Glomerular visceral epithelial cell (primary cell): ENCODE results near the gene NMU.
"Not testable (repeated sequence)": the region's sequence is repeated elsewhere in the genome, so short reads cannot be mapped to it uniquely, and the experiment has no call there.

ENCODE experiments used
- DNase-seq: peaks from one replicate; pipeline ENCODE4 v3.0.0-alpha.2; 2016; ENCODE audit errors: extremely low spot score

The NMU gene

DNA sequence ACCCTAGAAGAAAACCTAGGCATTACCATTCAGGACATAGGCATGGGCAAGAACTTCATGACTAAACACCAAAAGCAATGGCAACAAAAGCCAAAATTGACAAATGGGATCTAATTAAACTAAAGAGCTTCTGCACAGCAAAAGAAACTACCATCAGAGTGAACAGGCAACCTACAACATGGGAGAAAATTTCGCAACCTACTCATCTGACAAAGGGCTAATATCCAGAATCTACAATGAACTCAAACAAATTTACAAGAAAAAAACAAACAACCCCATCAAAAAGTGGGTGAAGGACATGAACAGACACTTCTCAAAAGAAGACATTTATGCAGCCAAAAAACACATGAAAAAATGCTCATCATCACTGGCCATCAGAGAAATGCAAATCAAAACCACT lies 12.0 kb downstream of the NMU start:
- not testable (repeated sequence) for DNase-seq

DNA sequence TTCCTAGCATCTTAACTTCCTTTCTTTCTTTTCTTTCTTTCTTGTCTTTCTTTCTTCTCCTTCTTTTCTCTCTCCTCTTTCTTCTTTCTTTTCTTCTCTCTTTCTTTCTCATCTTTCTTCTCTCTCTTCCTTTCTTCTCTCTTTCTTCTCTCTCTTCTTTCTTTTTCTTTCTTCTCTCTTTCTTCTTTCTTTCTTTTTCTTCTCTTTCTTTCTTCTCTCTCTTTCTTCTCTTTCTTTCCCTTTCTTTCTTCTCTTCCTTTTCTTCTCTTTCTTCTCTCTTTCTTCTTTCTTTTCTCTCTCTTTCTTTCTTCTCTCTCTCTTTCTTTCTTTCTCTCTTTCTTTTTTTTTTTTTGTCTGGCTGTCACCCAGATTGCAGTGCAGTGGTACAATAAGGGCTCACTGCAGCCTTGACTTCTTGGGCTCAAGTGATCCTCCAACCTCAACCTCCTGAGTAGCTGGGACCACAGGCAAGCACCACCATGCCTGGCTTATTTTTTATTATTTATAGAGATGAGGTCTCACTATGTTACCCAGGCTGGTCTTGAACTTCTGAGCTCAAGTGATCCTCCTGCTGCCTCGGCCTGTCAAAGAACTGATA lies 17.5 kb downstream of the NMU start:
- DNase-seq = no peak

DNA sequence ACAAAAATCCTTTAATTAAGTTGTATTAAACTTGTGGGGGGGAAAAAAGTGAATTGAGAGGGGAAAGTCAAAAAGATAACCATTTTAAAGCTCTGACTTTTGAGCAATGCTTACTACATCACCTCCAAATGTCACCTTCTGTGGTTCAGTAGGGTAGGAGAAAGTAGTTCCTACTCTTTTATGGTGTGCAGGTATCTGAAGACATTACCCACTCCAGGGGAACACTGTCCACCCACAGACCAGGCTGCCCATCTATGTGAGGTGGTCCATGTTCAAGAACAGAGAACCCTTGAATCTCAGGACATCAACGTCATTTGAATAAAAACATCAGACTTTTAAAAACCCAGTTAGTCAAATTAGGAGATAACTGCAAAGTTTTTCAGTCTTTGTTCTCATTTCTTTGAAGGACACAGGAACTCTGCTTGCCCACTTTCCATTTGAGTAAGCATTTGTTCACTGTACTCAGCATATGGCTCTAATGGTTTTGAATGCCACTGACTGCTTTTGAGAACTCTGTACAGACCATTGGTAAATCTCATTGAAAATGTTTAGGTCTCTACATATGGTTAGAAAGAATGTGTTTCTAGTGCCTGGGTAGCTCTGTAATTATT lies 18.4 kb downstream of the NMU start:
- DNase-seq = no peak

DNA sequence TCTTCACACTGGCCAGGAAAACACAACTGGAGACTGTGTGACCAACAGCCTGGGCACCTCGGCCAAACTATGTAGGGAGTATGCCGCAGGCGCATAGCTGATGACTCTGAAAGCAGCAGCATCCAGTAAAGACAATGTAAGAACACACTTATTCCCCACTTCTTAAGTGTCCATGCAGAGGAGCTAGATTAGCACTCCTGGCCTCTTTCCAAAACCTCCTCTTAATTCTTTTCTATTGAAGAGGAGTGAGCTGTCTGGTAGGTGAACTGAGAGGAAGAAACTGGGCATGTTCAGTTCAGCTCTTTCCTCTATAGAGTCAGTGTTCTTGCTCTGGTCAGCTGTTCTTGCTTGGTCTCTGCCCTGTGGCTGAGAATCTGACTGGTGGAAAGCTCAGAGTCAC lies 21.1 kb downstream of the NMU start:
- no peak for DNase-seq

DNA sequence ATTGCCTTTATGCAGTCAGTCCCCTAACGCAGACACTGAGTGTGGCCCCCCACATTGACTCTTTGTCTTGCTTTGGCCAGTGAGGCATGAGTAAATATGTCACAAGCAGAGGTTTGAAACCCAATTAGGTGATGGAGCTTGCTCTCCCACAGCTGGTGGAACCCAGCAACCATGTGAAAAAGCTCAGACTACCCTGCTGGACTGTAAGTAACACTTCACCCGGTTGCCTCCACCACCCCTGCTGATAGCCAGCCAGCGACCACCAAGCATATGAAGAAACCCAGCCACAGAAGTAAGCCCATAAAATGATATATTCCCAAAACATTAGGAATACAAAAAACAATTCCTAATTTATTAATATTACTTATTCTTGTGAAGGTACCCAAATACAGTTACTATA lies 22.5 kb downstream of the NMU start:
- no peak for DNase-seq

DNA sequence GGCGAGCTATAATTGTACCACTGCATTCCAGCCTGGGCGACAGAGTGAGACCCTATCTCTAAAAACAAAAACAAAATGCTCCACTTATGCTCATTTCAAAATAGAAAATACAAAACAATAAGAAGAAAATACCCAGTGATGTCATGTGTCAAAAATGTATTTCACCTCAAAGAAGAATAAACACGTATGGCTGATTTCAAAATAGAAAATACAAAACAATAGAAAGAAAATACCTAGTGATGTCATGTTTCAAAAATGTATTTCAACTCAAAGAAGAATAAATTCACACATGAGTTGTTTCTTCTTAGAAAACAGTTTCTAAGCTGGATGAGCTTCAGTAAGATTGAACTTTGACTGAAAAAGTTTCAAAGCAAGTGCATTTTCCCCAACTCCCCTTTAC lies 23.8 kb downstream of the NMU start:
- DNase-seq = no peak

DNA sequence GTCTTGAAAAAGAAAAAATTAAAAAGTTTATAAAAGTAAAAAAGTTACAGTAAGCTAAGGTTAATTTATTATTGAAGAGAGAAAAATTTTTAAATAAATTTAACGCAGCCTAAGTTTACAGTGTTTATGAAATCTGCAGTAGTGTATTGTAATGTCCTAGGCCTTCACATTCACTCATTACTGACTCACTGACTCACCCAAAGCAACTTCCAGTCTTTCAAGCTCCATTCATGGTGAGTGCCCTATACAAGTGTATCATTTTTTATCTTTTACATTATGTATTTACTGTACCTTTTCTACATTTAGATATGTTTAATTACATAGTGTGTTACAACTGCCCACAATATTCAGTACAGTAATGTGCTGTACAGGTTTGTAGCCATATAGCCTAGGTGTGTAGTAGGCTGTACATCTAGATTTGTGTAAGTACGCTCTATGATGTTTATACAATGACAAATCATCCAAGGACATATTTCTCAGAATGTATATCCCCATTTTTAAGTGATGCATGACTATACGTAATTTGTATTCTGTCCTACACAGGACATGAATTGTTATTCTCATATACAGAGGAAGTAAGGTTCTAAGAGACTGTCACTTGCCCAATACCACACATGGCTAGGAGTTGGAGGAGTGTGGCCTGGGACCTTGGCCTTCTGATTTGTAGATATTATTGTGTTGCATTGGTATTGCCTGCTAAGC lies 24.6 kb downstream of the NMU start:
- no peak for DNase-seq

DNA sequence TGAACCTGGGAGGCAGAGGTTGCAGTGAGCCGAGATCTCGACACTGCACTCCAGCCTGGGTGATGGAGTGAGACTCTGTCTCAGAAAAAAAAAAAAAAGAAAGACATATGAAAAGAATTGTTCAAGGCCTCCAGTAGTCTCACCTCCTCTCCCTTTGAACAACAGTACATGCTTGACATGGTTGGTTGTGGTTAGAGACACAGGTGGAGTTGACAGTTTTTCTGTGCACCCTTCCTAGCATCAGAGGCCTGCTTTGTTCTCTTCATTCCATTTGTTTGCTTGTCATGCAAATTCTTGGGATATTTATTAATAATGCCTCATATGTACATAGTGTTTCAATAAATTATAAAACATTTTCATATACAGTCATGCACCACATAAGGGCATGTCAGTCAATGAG lies 25.7 kb downstream of the NMU start:
- DNase-seq = no peak

DNA sequence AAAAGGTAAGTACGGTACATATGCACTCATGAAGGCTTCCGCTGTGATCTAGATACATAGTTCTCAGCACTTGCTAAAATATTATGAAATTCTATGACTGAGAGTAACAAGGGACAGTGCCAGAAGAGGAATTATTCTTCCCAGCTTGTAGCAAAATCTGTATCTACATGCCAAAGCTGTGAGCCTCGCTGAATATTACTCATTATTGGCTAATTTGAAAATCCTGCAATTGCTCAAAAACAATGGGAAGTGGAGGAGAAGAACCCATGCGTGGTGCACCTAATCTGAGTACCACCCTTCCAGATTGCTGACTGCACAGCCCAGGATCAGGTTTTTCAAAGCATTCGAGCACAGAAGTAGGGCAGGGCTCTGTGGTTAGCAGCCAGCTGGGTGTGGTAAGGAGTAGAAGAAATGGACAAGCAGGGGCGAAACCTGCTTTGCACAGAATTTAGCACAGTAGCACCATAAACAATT lies 26.7 kb downstream of the NMU start:
- no peak for DNase-seq

DNA sequence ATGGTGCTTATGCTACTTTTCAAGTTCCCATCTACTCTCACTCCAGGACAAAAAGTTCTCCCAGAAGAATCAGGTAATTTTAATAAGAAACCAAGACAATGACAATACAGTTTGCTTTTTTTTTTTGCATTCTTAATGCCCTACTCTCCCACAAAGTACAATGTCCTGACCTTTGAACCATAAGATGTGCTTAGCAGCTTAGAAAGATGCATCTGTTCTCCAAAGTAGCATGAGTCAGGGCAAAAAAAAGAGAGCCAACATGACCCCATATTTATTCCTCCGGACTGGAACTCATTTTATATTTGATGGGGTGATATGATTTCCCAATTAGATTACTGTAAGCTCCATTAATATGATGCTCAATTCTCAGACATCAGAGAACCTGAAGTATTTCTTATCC lies 27.5 kb downstream of the NMU start:
- DNase-seq = no peak

DNA sequence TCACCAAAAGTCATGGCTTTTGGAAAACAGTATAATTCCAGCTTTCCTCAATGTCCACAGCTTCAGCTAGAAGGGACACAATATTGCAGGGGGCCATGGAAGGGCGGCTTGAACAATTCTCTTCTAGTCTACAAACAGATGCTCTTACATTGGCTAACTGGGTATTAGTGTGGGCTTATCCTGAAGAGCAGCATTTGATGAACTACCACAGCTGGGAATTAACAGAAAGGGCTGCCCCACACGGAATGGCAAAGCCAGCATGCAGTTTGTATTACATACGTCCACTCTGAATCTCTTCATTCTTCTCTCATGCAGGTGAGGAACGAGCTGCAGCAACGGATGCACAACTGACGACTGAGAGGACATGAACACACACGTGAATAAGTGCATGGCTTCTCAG lies 31.1 kb downstream of the NMU start:
- DNase-seq = no peak

DNA sequence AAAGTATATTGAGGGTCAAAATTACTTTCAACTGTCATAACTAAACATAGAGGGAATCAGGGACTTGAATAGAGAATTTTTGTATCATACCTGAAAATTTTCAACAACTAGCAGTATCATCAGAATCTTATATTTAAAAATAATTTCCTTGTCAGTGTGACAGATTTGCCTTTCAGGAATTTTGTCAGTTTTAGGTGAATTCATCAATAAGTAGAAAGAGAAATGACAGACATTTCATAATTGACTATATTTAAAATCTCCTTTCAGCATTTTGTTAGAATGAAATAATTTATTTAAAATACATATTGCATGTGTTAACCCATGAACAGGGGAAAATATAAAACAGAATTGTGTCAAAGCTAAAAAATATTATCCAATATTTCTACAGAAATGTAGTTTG lies 35.5 kb downstream of the NMU start:
- no peak for DNase-seq

DNA sequence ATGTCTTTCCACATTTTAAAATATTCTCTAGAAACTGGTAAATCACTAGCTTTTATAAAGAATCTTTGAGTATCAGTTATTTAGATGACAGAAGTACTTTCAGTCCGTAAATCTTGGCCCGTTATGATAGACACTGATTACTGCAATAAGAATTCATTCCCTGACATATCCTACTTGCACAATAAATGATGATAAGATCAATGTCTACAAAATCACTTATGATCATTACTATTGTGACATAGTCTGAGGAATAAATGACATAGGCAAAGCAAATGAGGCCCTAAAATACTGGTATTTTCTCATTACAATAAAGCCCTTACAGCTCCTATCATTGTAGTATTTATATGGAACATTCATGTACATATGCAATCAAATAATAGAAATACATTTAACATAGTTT lies 37.5 kb downstream of the NMU start:
- no peak for DNase-seq

DNA sequence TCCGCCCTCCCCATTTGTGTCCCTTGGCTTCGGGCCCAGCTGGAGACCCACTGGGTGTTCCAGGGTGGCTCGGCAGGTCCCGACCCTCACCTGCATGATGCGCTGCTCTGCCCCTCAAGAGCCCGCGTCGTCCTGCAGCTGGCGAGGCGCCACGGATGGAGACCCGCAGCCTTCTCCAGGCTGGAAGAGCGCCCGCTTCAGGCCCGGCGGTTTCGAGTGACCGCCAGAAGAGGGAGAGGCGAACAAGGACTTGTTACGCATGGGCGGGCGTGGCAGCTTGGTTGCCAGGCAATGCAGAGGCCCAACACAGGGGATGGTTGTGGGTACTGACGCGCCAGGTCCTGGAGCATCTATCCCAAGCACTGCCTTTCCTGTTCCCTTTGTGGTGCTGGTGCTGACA lies 44.1 kb downstream of the NMU start, which contains the start of gene PDCL2:
PDCL2 (minus strand) TSS at position 232 of the 400 bp plus-strand sequence; CDS start at position 96, 136 bp downstream.
- no peak for DNase-seq

DNA sequence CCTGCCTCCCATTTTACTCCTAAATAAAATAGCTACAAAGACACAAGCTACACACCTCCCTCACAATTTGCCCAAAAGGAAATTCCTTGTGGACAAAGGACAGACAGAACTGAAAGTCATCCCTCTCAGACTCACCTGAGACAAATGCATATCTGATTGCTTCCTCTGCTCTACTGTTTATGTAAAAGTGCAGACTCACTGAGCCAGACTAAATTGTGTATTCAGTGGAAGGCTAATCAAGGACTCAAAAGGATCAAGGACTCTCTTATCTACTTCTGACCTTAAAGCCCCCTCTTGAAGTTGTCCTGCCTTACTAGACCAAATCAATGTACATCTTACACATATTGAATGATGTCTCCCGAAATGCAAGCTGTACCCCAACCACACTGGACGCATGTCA lies 47.9 kb downstream of the NMU start:
- no peak for DNase-seq

DNA sequence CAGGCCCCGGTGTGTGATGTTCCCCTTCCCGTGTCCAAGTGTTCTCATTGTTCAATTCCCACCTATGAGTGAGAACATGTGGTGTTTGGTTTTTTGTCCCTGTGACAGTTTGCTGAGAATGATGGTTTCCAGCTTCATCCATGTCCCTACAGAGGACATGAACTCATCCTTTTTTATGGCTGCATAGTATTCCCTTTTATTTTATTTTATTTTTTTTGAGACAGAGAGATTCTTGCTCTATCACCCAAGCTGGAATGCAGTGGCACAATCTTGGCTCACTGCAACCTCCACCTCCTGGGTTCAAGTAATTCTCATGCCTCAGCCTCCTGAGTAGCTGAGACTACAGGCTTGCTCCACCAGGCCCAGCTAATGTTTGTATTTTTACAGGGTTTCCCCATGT lies 53.3 kb downstream of the NMU start:
- not testable (repeated sequence) for DNase-seq

DNA sequence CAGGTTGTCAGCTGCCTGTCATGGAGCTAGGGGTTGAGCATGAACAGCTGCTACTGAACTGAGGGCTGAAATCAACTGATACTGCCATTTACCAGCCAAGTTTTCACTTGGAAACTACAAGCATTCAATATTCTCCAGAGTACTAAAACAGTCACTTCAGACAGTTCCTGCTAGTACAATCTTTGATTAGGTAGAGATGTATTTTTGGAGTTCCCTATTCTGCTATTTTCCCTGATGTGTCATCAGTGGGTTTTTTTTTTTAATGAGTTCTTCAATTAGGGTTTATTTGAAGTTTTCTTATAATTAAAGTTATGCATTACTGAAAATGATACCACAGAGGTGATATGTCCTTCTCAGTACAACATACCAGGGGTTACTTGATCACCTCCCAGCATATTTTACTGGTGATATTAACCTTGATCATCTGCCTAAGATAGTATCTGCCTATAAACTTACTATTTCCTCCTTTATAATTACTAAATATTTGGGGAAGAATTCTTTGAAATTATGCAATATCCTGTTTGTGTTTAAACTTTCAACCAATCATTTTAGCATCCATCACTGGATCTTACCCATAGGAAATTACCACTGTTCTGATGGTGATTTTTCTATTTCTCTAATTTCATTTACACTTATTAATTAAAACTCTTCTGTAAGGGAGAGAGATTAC lies 57.6 kb downstream of the NMU start:
- DNase-seq = no peak

DNA sequence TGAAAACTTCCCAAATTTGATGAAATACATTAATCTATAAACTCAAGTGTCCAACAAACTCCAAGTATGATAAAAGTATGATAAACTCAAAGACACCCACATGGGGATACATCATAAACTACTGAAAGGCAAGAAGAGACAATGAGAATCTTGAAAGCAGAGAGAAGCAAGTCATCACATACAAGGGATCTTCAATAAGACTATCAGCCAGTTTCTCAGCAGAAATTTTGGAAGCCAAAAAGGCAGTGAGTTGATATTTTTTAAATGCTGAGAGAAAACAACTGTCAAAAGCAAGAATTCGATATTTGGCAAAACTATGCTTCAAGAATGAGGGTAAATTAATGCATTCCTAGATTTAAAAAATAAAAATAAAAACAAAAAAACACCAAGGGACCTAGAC lies 60.6 kb downstream of the NMU start:
- no peak for DNase-seq

DNA sequence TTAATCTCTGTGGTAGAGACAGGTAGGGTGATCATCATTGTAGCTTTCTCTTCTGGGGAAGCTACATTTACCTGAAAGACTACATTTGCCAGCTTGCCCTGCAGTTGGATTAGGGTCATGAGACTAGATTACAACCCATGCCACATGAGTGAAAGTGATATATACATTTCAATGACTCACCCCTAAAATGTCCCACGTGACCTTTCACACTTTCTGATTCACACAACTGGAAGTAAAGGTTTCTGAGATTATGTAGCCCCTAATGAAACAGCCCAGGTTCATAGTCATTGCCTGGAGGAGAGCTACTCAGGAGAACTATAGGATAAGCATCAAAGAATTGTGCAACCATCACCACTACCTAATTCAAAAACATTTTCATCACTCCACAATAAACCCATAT lies 61.8 kb downstream of the NMU start:
- DNase-seq = no peak

DNA sequence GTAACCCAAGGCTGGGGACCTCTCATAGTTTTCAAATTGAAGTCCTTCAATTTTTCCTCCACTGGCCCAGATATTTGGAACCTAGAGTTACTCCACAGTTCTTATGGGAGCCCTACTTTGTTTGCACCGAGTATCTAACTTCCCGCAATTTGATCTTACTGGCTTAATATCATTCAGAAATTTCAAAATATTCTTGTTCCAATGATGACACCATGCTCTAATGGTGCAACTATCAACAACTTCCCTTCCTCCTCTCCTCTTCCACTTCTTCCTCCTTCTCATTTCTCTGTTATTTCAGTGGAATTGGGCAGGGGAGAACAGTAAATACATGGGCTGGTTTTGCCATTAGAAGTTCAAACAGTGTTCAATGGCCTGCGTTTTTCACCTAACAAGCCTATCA lies 64.3 kb downstream of the NMU start:
- DNase-seq = no peak

DNA sequence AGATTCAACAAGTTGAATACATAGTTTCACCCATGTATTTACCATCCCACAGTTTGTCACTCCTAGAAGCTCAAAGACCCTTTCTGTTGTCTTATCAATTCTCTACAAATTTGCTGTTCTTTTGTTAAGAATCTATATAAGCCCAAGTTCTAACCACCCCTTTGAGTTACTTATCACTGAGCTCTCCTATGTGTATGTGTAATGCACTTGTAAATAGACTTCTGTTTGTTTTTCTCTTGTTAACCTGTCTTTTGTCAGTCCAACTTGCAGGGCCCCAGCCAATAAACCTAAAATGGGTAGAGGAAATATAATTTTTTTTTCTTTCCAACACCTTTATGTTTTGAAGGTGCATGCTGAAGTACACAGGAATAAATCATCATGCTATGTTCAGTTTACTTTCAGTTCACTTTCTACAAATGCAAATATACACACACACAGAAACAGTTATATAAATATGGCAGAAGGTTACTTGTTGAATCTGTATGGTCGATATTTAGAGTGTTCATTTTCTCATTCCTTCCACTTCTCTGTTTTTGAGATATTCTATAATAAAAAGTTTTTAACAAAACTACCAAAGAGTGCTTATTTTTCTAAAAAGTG lies 67.1 kb downstream of the NMU start:
- no peak for DNase-seq

DNA sequence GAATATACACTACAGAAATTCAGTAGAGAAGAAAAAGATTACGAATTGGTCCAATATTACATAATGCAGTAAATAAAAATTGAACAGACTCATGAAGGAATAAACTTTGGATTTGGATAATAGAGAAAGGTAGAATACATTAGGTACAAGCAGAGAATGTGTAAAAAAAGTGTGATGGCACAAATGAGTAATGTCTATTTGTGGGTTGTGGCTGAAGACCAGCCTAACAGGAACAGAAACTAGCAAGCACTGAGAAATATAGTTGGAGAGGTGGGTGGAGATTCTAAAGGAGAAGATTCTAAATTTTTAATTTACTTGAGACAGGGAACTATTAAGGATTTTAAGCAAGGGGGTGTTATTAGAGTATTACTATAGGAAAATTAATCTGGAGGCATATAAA lies 74.2 kb downstream of the NMU start:
- DNase-seq = no peak
